C4-2B (cell line): ENCODE data around the gene SEMA3C.

ENCODE experiments used
- CTCF ChIP-seq: fragments of 450-650 bp; conservative IDR thresholded peaks from 2 replicates; pipeline ENCODE4 v1.5.1; 2017; ENCODE audit warnings: mild to moderate bottlenecking
- ZFX ChIP-seq: fragments of 450-650 bp; IDR thresholded peaks from 2 replicates; pipeline ENCODE4 v1.6.1; 2017

GRCh38 chr7:80890426-80891258, 28.2 kb downstream of the SEMA3C start:
- TF ChIP-seq CTCF (no peak), ZFX (no peak)
